K562 (cell line): ENCODE measurements around the gene NOL4L. TPM values are rescaled to one million over a fixed set of nuclear protein-coding genes. Genes with fewer than 3 reads are reported as not detected.

Experiments used
- EGR1 ChIP-seq: fragments of 450-650 bp; conservative IDR thresholded peaks from 2 replicates; pipeline ENCODE4 v1.6.1; 2017; ENCODE audit warnings: mild to moderate bottlenecking
- ESRRB ChIP-seq: fragments of 250-450 bp; sonication (Bioruptor Pico); IDR thresholded peaks from 2 replicates; pipeline ENCODE4 v1.5.0; 2020; ENCODE audit warnings: mild to moderate bottlenecking, moderate library complexity, borderline replicate concordance
- FOXM1 ChIP-seq, 2 experiments: fragments of 450-650 bp in 1 of 2; sonication (generic) in 1 of 2; formaldehyde crosslinking in 1 of 2; IDR thresholded peaks; 2 replicates each; pipeline versions ENCODE4 v1.6.1 to v1.9.0; 2017 to 2022; ENCODE audit warnings: low read depth in 2 of 2, mild to moderate bottlenecking in 2 of 2, missing genetic modification reagents in 1 of 2, moderate library complexity in 1 of 2
- GABPB2 ChIP-seq: fragments of 250-450 bp; sonication (Bioruptor Pico); conservative IDR thresholded peaks from 2 replicates; pipeline ENCODE4 v1.5.1; 2021; ENCODE audit warnings: mild to moderate bottlenecking
- HCFC1 ChIP-seq: IDR thresholded peaks from 2 replicates; pipeline ENCODE4 v1.6.1; 2012; ENCODE audit warnings: low read depth, low read length, improper control_type of control experiment
- MLLT1 ChIP-seq, 2 experiments: fragments of 450-650 bp; IDR thresholded peaks; 2 replicates each; pipeline ENCODE4 v1.6.1; 2016
- MXD1 ChIP-seq: fragments of 250-450 bp; sonication (Bioruptor Pico); IDR thresholded peaks from 2 replicates; pipeline ENCODE4 v1.8.0; 2021; ENCODE audit warnings: borderline replicate concordance, mild to moderate bottlenecking, moderate library complexity; ENCODE audit not compliant: poor library complexity, severe bottlenecking
- RBM39 ChIP-seq: fragments of 200-400 bp; formaldehyde crosslinking; optimal IDR thresholded peaks from 2 replicates; pipeline ENCODE3; 2018; ENCODE audit warnings: low read depth, low read length
- SAFB ChIP-seq: fragments of 200-400 bp; formaldehyde crosslinking; IDR thresholded peaks from 2 replicates; pipeline ENCODE4 v1.6.1; 2017; ENCODE audit warnings: low read depth, low read length, borderline replicate concordance
- SMAD1 ChIP-seq: fragments of 150-350 bp; IDR thresholded peaks from 2 replicates; pipeline ENCODE4 v1.6.1; 2014; ENCODE audit warnings: low read length, low read depth; ENCODE audit not compliant: partially characterized antibody
- SMARCA5 ChIP-seq: fragments of 450-650 bp; IDR thresholded peaks from 2 replicates; pipeline ENCODE4 v1.6.1; 2016
- SP1 ChIP-seq: sonication (generic); formaldehyde crosslinking; IDR thresholded peaks from 2 replicates; pipeline ENCODE4 v1.8.1; 2022; ENCODE audit warnings: mild to moderate bottlenecking, missing genetic modification reagents
- SRSF3 ChIP-seq: fragments of 200-400 bp; formaldehyde crosslinking; IDR thresholded peaks from 2 replicates; pipeline ENCODE4 v1.6.1; 2016; ENCODE audit warnings: mild to moderate bottlenecking, low read length, moderate library complexity; ENCODE audit not compliant: insufficient read depth
- U2AF2 ChIP-seq: fragments of 200-400 bp; formaldehyde crosslinking; optimal IDR thresholded peaks from 2 replicates; pipeline ENCODE3; 2017; ENCODE audit warnings: low read depth, mild to moderate bottlenecking, low read length
- ZNF124 ChIP-seq: sonication (generic); formaldehyde crosslinking; IDR thresholded peaks from 2 replicates; pipeline ENCODE4 v1.8.1; 2022; ENCODE audit warnings: missing genetic modification reagents
- ZNF274 ChIP-seq: IDR thresholded peaks from 2 replicates; pipeline ENCODE4 v1.6.1; 2011; ENCODE audit warnings: low read depth, mild to moderate bottlenecking, low read length, moderate library complexity, borderline replicate concordance
- ZNF436 ChIP-seq: fragments of 250-450, 450-650 bp; sonication (Bioruptor Pico); formaldehyde crosslinking; IDR thresholded peaks from 2 replicates; pipeline ENCODE4 v1.7.0; 2020; ENCODE audit warnings: mild to moderate bottlenecking
- ZNF696 ChIP-seq: fragments of 250-450 bp; sonication (Bioruptor Pico); conservative IDR thresholded peaks from 2 replicates; pipeline ENCODE4 v1.4.0; 2020; ENCODE audit warnings: mild to moderate bottlenecking, moderate library complexity
- polyA plus RNA-seq, 8 experiments: library from polyadenylated mRNA; depleted of rRNA in 4 of 8; stranded (reverse) in 5 of 8; unstranded in 3 of 8; fragments of >200 nt; fragmentation: Nextera tagmentation in 2 of 8; fragmentation: Illumina TruSeq in 1 of 8; extraction: Ambion mirVana in 2 of 8; extraction: Trizol in 1 of 8; gene quantifications; 2 replicates each; pipeline versions ENCODE4 v1.2.1 to v1.2.3, GENCODE V29; 2011 to 2014; ENCODE audit warnings: inconsistent platforms in 1 of 8, missing spikeins in 1 of 8
- total RNA-seq, 7 experiments: library from RNA; depleted of rRNA in 6 of 7; stranded (reverse); fragments of >200 nt in 6 of 7; fragmentation: Illumina TruSeq in 2 of 7; extraction: Trizol in 2 of 7; gene quantifications; 2 replicates each; pipeline versions ENCODE4 v1.2.1 to v1.2.3, GENCODE V29; 2011 to 2021; ENCODE audit warnings: low replicate concordance in 1 of 7
- TF ChIP-seq, protein P1 (sequence below): fragments of 250-450 bp; sonication (Bioruptor Pico); IDR thresholded peaks from 2 replicates; pipeline ENCODE4 v1.8.0; 2021; ENCODE audit warnings: mild to moderate bottlenecking, moderate library complexity
- TF ChIP-seq, protein P2 (sequence below): fragments of 450-650 bp; IDR thresholded peaks from 2 replicates; pipeline ENCODE4 v1.6.1; 2018; ENCODE audit warnings: mild to moderate bottlenecking, low read depth; ENCODE audit not compliant: partially characterized antibody
- TF ChIP-seq, protein P3 (sequence below), 2 experiments: fragments of 450-650 bp in 1 of 2; sonication (generic) in 1 of 2; formaldehyde crosslinking in 1 of 2; IDR thresholded peaks in 1 of 2; conservative IDR thresholded peaks in 1 of 2; 2 replicates each; pipeline versions ENCODE4 v1.6.1 to v1.8.1; 2016 to 2023; ENCODE audit warnings: mild to moderate bottlenecking in 2 of 2, moderate library complexity in 2 of 2, inconsistent platforms in 1 of 2, missing genetic modification reagents in 1 of 2

NOL4L gene
- total and polyA plus RNA-seq, 9 of the 15 experiments (the other 6 are each of a cell fraction or from before 2014, with no cell fraction given): 5.1 to 36.2 (median 13.6) TPM

- no peak for TF ChIP-seq ZNF124 (CRISPR knock-in tag)
- no peak for TF ChIP-seq ZNF696
- no peak for TF ChIP-seq SRSF3
- TF ChIP-seq FOXM1 (IDR thresholded peaks at IDR 0.05; ENCODE audit: low read depth): no peak
- TF ChIP-seq FOXM1 (CRISPR knock-in tag; IDR thresholded peaks at IDR 0.05; ENCODE audit: low read depth): no peak
- TF ChIP-seq, protein P1, sequence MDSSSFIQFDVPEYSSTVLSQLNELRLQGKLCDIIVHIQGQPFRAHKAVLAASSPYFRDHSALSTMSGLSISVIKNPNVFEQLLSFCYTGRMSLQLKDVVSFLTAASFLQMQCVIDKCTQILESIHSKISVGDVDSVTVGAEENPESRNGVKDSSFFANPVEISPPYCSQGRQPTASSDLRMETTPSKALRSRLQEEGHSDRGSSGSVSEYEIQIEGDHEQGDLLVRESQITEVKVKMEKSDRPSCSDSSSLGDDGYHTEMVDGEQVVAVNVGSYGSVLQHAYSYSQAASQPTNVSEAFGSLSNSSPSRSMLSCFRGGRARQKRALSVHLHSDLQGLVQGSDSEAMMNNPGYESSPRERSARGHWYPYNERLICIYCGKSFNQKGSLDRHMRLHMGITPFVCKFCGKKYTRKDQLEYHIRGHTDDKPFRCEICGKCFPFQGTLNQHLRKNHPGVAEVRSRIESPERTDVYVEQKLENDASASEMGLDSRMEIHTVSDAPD: no peak
- TF ChIP-seq SMAD1: no peak
- peak; percentile 64 for TF ChIP-seq MXD1 (CRISPR knock-in tag)
- no peak for TF ChIP-seq ZNF274
- TF ChIP-seq HCFC1: no peak
- no peak for TF ChIP-seq ESRRB (CRISPR knock-in tag)
- TF ChIP-seq EGR1: no peak
- TF ChIP-seq SMARCA5: no peak
- TF ChIP-seq, protein P2, sequence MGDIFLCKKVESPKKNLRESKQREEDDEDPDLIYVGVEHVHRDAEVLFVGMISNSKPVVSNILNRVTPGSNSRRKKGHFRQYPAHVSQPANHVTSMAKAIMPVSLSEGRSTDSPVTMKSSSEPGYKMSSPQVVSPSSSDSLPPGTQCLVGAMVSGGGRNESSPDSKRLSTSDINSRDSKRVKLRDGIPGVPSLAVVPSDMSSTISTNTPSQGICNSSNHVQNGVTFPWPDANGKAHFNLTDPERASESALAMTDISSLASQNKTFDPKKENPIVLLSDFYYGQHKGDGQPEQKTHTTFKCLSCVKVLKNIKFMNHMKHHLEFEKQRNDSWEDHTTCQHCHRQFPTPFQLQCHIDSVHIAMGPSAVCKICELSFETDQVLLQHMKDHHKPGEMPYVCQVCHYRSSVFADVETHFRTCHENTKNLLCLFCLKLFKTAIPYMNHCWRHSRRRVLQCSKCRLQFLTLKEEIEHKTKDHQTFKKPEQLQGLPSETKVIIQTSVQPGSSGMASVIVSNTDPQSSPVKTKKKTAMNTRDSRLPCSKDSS: no peak
- TF ChIP-seq SAFB: no peak
- TF ChIP-seq, protein P3, sequence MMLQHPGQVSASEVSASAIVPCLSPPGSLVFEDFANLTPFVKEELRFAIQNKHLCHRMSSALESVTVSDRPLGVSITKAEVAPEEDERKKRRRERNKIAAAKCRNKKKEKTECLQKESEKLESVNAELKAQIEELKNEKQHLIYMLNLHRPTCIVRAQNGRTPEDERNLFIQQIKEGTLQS (IDR thresholded peaks at IDR 0.05): no peak; the same call in 1 of the 2 replicates
- TF ChIP-seq, protein P3 (CRISPR knock-in tag; conservative IDR thresholded peaks at IDR 0.05): no peak; the same call in 1 of the 2 replicates
- no peak for TF ChIP-seq ZNF436
- no peak for TF ChIP-seq GABPB2 (CRISPR knock-in tag)
- TF ChIP-seq MLLT1 (IDR thresholded peaks at IDR 0.05): peak in 1 of 2 experiments; percentile 47; a peak in 1 of 4 replicates
- no peak for TF ChIP-seq RBM39
- no peak for TF ChIP-seq U2AF2
- peak; percentile 68 for TF ChIP-seq SP1 (CRISPR knock-in tag)
These were observed 47.6 kb upstream of the NOL4L start (continued) for GRCh38 chr20:32632461-32633354.
